IPS-20b (cell line): Measurements from ENCODE around the gene CYBC1.
"Not testable (repeated sequence)": the region's sequence is repeated elsewhere in the genome, so short reads cannot be mapped to it uniquely, and the experiment has no call there.

Experiments
- H3K27ac ChIP-seq: one replicate; pipeline ENCODE4 v1.5.1; 2013; ENCODE audit warnings: low read length
- H3K27me3 ChIP-seq: 2 replicates; pipeline ENCODE4 v1.6.1; 2013; ENCODE audit warnings: mild to moderate bottlenecking, low read length, inconsistent platforms; ENCODE audit not compliant: insufficient read depth
- H3K36me3 ChIP-seq: 2 replicates; pipeline ENCODE4 v1.6.1; 2013; ENCODE audit warnings: low read depth, mild to moderate bottlenecking, inconsistent platforms, low read length, moderate library complexity; ENCODE audit not compliant: insufficient read depth
- H3K4me1 ChIP-seq: 2 replicates; pipeline ENCODE4 v1.6.1; 2013; ENCODE audit warnings: mild to moderate bottlenecking, control low read depth, inconsistent platforms, low read length, moderate library complexity; ENCODE audit not compliant: insufficient read depth
- H3K4me3 ChIP-seq: 2 replicates; pipeline ENCODE4 v1.5.1; 2013; ENCODE audit warnings: mild to moderate bottlenecking, low read length, inconsistent platforms
- H3K9ac ChIP-seq: 2 replicates; pipeline ENCODE4 v1.6.1; 2013; ENCODE audit warnings: low read depth, mild to moderate bottlenecking, inconsistent platforms, low read length, moderate library complexity
- H3K9me3 ChIP-seq: 2 replicates; pipeline ENCODE4 v1.6.1; 2013; ENCODE audit warnings: mild to moderate bottlenecking, low read depth, low read length, inconsistent platforms; ENCODE audit not compliant: insufficient read depth

CYBC1 gene

GRCh38 chr17:82424001-82424862 is 26.3 kb downstream of the CYBC1 start:
- Histone ChIP-seq H3K36me3 (peaks cover 10% of the 10 kb centered on the region; the same call in 1 of the 2 replicates), H3K9me3 (no peaks in the 10 kb centered on the region; the same call in 1 of the 2 replicates), H3K9ac (no peak overlapping the region), H3K27me3 (peaks cover 6% of the 10 kb centered on the region; the same call in 1 of the 2 replicates), H3K4me3 (no peak overlapping the region), H3K4me1 (no peaks in the 10 kb centered on the region), H3K27ac (no peak overlapping the region)

DNA sequence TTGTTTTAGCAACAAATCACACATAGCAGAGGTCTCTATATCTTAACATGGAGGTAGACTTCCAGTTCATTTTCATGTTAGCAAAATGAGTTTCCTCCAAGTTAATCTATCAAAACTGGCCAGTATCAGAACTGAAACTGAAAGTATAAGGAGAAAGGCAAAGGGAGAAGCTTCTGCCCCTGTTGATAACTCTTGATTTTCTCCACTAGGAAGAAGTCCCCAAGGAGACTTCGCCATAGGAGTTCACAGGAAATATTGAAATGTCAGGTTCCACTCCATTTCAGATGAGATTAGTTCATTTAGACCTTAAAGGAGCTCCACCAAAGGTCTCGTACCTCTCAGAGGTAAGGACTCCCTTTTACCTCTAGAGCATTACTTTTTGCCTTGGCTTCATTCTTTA is 31.0 kb downstream of the CYBC1 start:
- no peak overlapping the region for H3K9ac ChIP-seq
- no peaks in the 10 kb centered on the region; the same call in 1 of the 2 replicates for H3K9me3 ChIP-seq
- H3K4me1 ChIP-seq, result no peaks in the 10 kb centered on the region
- peaks cover 10% of the 10 kb centered on the region; the same call in 1 of the 2 replicates for H3K27me3 ChIP-seq
- H3K36me3 ChIP-seq, result peaks cover 10% of the 10 kb centered on the region; the same call in 1 of the 2 replicates
- peak overlapping the region; percentile 83; the same call in 1 of the 2 replicates for H3K4me3 ChIP-seq
- no peak overlapping the region for H3K27ac ChIP-seq

DNA sequence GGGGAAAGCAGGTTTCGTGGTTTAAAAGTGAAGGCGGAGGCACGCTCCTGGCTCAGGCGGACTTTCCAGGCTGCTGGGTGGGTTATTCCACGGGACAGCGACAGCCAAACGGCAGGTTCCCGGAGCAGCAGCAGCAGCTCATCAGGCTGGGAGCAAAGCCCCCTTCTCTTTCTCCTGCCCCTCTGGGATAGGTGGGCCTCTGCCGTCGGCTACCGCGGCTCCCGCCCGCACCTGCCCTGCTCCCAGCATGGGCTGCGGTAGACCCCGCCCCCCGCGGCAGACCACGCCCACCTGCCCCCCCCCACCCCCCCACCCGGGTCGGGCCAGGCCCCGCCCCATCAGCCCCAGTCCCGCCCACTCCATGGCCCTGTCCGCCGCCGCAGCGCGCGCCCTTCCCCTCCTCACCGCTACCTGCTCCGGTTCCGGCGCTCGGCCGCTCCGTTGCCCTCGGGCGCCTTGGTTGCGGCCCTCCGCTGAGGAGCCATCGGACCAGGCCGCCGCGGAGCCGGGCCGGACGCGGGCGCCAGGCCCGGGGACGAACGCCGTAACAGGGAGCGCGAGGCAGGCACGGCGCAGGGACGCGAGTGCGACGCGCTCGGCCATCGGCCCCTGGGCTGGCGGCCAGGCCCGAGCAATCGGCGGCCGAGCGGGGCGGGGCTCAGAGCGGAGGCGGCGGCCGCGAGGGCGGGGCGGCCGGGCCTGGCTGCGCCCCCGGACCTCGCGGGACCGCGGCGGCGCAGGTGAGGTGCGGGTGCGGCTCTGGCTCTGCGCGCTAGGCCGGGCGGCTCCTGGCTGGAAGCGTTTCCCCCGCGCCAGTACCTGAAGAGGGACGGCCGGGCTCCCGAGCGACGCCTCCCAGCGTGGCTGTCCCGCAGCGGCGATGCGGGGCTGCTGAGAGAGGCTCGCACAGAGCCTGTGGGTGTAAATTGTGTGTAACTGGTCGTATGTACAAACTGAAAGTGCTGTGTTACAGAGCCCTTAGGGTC is 32.3 kb downstream of the CYBC1 start, which contains the start of the genes HEXD and OGFOD3:
HEXD (plus strand) TSS at position 347 of the 986 bp plus-strand sequence. CDS start 1,453 bp downstream, outside the sequence.
OGFOD3 (minus strand) TSS at position 586 of the 986 bp plus-strand sequence; CDS start at position 485, 101 bp downstream.
- no peak within 1 kb of the TSS for H3K27ac ChIP-seq
- H3K36me3 ChIP-seq, result peaks cover 10% of the 10 kb centered on the region; the same call in 1 of the 2 replicates
- peak within 1 kb of the TSS; percentile 77; the same call in 1 of the 2 replicates for H3K9ac ChIP-seq
- H3K4me3 ChIP-seq, result peak within 1 kb of the TSS; percentile 83
- H3K27me3 ChIP-seq, result peaks cover 10% of the 10 kb centered on the region; the same call in 1 of the 2 replicates
- no peaks in the 10 kb centered on the region; the same call in 1 of the 2 replicates for H3K9me3 ChIP-seq
- H3K4me1 ChIP-seq, result no peaks in the 10 kb centered on the region

GRCh38 chr17:82416771-82417170 is 33.8 kb downstream of the CYBC1 start:
- no peak overlapping the region for H3K9ac ChIP-seq
- H3K27ac ChIP-seq, result no peak overlapping the region
- peaks cover 10% of the 10 kb centered on the region; the same call in 1 of the 2 replicates for H3K27me3 ChIP-seq

DNA sequence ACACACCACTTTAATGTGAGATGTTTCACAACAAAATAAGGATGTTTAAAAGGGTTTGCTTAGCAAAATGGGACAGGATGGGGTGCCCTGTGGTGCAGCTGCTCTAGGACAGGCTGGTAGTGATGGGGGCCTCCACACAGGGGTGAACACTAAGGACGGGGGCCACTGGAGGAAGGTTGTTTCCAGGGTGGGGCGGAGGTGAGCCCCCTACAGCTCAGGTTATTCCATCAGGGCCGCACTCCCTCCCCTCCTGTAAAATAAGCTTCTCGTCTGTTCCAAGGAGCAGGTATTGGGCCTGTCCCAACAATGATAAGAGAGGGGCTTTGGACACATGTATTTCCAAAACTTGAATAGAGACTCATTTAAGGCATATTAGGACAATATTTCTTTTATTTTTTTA is 34.3 kb downstream of the CYBC1 start:
- Histone ChIP-seq H3K9me3 (no peaks in the 10 kb centered on the region), H3K9ac (no peak overlapping the region), H3K4me1 (no peaks in the 10 kb centered on the region), H3K36me3 (peaks cover 10% of the 10 kb centered on the region; the same call in 1 of the 2 replicates), H3K4me3 (no peak overlapping the region), H3K27me3 (peaks cover 10% of the 10 kb centered on the region; the same call in 1 of the 2 replicates), H3K27ac (no peak overlapping the region)

More at GRCh38 chr17:82416771-82417170, 33.8 kb downstream of the CYBC1 start:
- Histone ChIP-seq H3K9me3 (no peaks in the 10 kb centered on the region), H3K4me3 (no peak overlapping the region), H3K36me3 (peaks cover 10% of the 10 kb centered on the region; the same call in 1 of the 2 replicates), H3K4me1 (no peaks in the 10 kb centered on the region)

DNA sequence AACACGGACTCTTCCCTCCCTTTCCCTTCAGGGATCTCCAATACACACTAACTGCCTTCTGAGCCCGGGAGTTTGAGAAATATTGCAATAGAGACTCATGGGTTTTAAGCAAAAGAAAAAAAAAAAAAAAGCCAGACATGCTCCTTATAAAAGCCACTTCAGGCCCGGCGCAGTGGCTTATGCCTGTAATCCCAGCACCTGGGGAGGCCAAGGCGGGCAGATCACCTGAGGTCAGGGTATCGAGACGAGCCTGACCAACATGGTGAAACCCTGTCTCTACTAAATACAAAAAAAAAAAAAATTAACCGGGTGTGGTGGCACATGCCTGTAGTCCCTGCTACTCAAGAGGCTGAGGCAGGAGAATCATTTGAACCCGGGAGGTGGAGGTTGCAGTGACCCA is 34.8 kb downstream of the CYBC1 start:
- Histone ChIP-seq H3K36me3 (peaks cover 5% of the 10 kb centered on the region; the same call in 1 of the 2 replicates), H3K4me3 (no peak overlapping the region), H3K4me1 (no peaks in the 10 kb centered on the region)

DNA sequence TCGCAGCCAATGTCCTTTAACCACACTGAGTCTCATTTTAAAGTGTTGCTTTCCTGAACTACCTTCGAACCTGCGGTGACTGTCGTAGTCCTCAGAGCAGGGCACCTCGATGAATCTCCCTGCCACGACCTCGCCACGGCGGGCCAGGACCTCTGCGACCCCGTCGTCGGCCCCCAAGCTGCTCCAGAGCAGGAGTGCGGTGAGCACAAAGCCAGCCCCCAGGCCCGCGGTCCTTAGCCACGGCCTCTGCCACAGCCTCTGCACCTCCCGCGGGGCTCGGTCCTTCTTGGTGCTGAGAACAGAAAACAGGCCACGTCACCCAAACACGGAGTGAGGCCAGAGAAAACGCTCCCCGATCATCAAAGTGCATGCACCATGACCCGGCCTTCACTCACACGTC is 35.2 kb downstream of the CYBC1 start:
- no peak overlapping the region for H3K4me3 ChIP-seq
- no peak overlapping the region for H3K27ac ChIP-seq
- H3K9ac ChIP-seq, result no peak overlapping the region
- H3K27me3 ChIP-seq, result peaks cover 10% of the 10 kb centered on the region; the same call in 1 of the 2 replicates
- H3K4me1 ChIP-seq, result no peaks in the 10 kb centered on the region
- H3K9me3 ChIP-seq, result no peaks in the 10 kb centered on the region
- H3K36me3 ChIP-seq, result 0 out of 2 replicates have a peak, but pooled peaks cover 3% of the 10 kb centered on the region

More for the DNA sequence above, 34.8 kb downstream of the CYBC1 start:
- Histone ChIP-seq H3K9me3 (no peaks in the 10 kb centered on the region), H3K27me3 (peaks cover 10% of the 10 kb centered on the region; the same call in 1 of the 2 replicates), H3K9ac (no peak overlapping the region), H3K27ac (no peak overlapping the region)

DNA sequence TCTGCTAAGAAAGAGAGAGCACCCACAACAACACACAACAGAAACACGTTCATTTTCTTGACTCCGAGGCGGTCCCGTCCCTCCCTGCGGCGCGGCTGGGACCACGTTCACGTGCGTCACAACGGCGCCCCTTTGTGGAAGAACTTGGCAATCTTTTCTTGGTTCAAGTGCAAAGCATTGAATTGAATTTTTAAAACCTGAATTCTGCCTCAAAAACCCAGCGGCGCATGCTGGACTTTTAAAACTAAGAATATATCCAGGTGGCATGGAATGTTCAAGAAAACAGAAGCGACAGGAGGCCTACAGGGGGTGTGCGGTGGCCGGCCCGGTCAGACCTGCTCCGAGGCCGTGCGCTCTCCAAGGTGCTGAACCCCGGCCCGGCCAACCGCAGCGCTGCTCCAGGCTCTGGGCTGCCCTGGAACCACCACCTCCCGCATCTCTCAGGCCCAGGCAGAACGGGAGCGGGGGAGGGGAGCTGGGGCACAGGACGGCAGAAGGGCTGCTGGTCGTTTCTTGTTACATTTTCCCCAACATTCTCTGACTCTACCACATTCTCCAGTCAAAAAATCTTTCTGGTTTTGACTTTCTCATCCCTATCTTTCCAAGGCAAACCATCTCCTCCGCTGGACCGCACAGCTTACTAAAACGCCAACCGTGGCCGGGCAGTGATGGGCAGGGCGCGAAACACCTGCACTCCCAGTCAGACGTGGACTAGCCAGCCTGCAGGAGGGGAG is 35.8 kb downstream of the CYBC1 start:
- H3K9me3 ChIP-seq, result no peaks in the 10 kb centered on the region
- H3K27me3 ChIP-seq, result peaks cover 9% of the 10 kb centered on the region; the same call in 1 of the 2 replicates
- H3K9ac ChIP-seq, result no peak overlapping the region
- no peaks in the 10 kb centered on the region for H3K4me1 ChIP-seq
- no peak overlapping the region for H3K27ac ChIP-seq
- peak overlapping the region; percentile 55; the same call in 1 of the 2 replicates for H3K4me3 ChIP-seq
- no peaks in the 10 kb centered on the region for H3K36me3 ChIP-seq

DNA sequence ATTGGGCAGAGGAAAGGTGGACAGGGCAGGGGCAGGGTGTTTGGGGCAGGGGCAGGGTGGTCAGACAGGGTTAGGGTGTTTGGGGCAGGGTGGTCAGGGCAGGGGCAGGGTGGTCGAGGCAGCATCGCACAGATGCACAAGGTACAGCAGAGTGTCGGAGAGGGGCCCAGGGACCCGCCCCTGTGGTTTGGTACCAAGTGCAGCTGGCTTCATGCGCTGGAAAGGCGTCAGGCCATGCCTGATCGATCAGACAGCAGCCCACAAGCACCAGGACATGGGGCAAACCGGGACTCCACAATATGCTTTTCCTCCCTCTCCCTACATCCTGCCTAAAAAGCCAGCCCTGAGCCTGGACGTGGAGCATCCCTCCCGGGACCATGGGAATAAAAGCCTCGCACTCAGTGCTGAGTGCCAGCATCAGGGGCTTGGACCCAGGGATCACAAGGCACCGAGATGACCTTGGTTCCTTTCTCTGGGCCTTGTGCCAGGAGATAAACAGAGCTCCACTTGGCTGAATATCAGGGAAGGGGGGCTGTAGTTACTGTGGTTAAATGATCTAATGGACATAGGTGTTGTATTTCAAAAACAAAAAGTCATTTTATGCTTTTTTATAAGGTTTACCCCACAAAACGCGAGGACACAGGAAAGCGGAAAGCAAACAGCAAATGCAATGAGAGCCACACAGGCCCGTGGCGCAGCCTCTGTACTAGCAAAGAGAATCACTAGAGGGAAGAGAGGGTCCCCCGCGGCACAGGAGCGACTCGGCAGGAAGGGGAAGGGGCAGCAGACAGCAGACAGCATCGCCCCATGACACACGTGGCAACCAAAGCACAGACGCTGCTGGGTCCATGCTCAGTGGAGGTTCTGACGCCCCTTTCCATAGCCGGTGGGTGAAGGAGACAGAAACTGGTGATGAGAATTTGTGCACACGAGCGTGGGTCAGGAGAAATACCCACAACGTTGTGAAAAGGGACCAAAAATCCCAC is 37.7 kb downstream of the CYBC1 start:
- H3K9me3 ChIP-seq, result no peaks in the 10 kb centered on the region
- H3K4me3 ChIP-seq, result no peak overlapping the region
- H3K27me3 ChIP-seq, result no peaks in the 10 kb centered on the region
- H3K36me3 ChIP-seq, result no peaks in the 10 kb centered on the region
- no peak overlapping the region for H3K27ac ChIP-seq
- no peaks in the 10 kb centered on the region for H3K4me1 ChIP-seq
- no peak overlapping the region for H3K9ac ChIP-seq

GRCh38 chr17:82412081-82412480 is 38.5 kb downstream of the CYBC1 start:
- H3K27me3 ChIP-seq, H3K27ac ChIP-seq, H3K9me3 ChIP-seq, H3K4me1 ChIP-seq, H3K9ac ChIP-seq, H3K36me3 ChIP-seq, H3K4me3 ChIP-seq: not testable (repeated sequence)
